Measurements from ENCODE around the gene FAM131A. TPM values are rescaled to one million over a fixed set of nuclear protein-coding genes. Genes with fewer than 3 reads are reported as not detected.

Gene FAM131A
- total RNA-seq, 2 experiments from 2014 or later = 3.7 to 3.8 TPM

GRCh38 chr3:184366619-184367289 is 29.4 kb downstream of the FAM131A start:
- H3K4me1 ChIP-seq (ENCODE audit: insufficient read depth, low read length, poor library complexity, severe bottlenecking) = peaks cover 19% of the 10 kb centered on the region
- peaks cover 19% of the 10 kb centered on the region; the same call in 1 of the 2 replicates for H3K79me2 ChIP-seq (ENCODE audit: insufficient read depth, low read depth, low read length)
- intact Hi-C loops (cut with micrococcal nuclease; ENCODE audit: unreplicated experiment) = no loop called here
- ChIA-PET CTCF (ENCODE audit: unreplicated experiment) (no interaction called here), POLR2A (no interaction called here)
- no peaks in the 10 kb centered on the region for H3K9me3 ChIP-seq (ENCODE audit: low read length)
- H3K9me2 ChIP-seq (ENCODE audit: insufficient read depth, low read length) = no peaks in the 10 kb centered on the region
- no peak overlapping the region for H2AFZ ChIP-seq (ENCODE audit: low read length)
- no peak overlapping the region for H3K4me3 ChIP-seq (ENCODE audit: low read depth, low read length, poor library complexity, severe bottlenecking)
- H3K27ac ChIP-seq (ENCODE audit: low read depth, low read length, poor library complexity, severe bottlenecking) = no peak overlapping the region
- H3K36me3 ChIP-seq (ENCODE audit: insufficient read depth, low read length) = peaks cover 52% of the 10 kb centered on the region
- H3K4me2 ChIP-seq (ENCODE audit: low read length) = no peak overlapping the region
- no peaks in the 10 kb centered on the region; the same call in 1 of the 2 replicates for H4K20me1 ChIP-seq (ENCODE audit: insufficient read depth, low read length)
- DNase-seq (ENCODE audit: low spot score) = no peak
- BruUV-seq (replicated peaks) = no TSS peak
- TF ChIP-seq CTCF (conservative IDR thresholded peaks at IDR 0.05; ENCODE audit: low read length) (no peak), EZH2phosphoT487 (IDR thresholded peaks at IDR 0.05; ENCODE audit: borderline replicate concordance, low read depth, low read length) (no peak)

- DNase-seq (ENCODE audit: low spot score) = no peak
- Histone ChIP-seq H3K4me1 (ENCODE audit: insufficient read depth, low read length, poor library complexity, severe bottlenecking) (peaks cover 19% of the 10 kb centered on the region), H3K4me2 (ENCODE audit: low read length) (no peak overlapping the region), H3K4me3 (ENCODE audit: low read depth, low read length, poor library complexity, severe bottlenecking) (no peak overlapping the region), H3K9me3 (ENCODE audit: low read length) (no peaks in the 10 kb centered on the region), H3K27ac (ENCODE audit: low read depth, low read length, poor library complexity, severe bottlenecking) (no peak overlapping the region), H3K79me2 (ENCODE audit: insufficient read depth, low read depth, low read length) (peaks cover 19% of the 10 kb centered on the region; the same call in 1 of the 2 replicates), H4K20me1 (ENCODE audit: insufficient read depth, low read length) (no peaks in the 10 kb centered on the region; the same call in 1 of the 2 replicates), H2AFZ (ENCODE audit: low read length) (no peak overlapping the region), H3K9me2 (ENCODE audit: insufficient read depth, low read length) (no peaks in the 10 kb centered on the region), H3K36me3 (ENCODE audit: insufficient read depth, low read length) (peaks cover 52% of the 10 kb centered on the region)
- intact Hi-C loops (cut with micrococcal nuclease; ENCODE audit: unreplicated experiment) = no loop called here
- no peak for TF ChIP-seq CTCF (conservative IDR thresholded peaks at IDR 0.05; ENCODE audit: low read length)
- TF ChIP-seq EZH2phosphoT487 (IDR thresholded peaks at IDR 0.05; ENCODE audit: borderline replicate concordance, low read depth, low read length) = no peak
- ChIA-PET POLR2A (no interaction called here), CTCF (ENCODE audit: unreplicated experiment) (no interaction called here)
- no TSS peak for BruUV-seq (replicated peaks)
Measured at GRCh38 chr3:184368116-184368515, 30.7 kb downstream of the FAM131A start.

GRCh38 chr3:184368586-184369183 is 31.3 kb downstream of the FAM131A start:
- POLR2A ChIA-PET = no interaction called here
- Histone ChIP-seq H2AFZ (ENCODE audit: low read length) (no peak overlapping the region), H3K79me2 (ENCODE audit: insufficient read depth, low read depth, low read length) (peaks cover 15% of the 10 kb centered on the region; the same call in 1 of the 2 replicates), H3K36me3 (ENCODE audit: insufficient read depth, low read length) (peaks cover 52% of the 10 kb centered on the region), H3K9me2 (ENCODE audit: insufficient read depth, low read length) (no peaks in the 10 kb centered on the region), H4K20me1 (ENCODE audit: insufficient read depth, low read length) (no peaks in the 10 kb centered on the region; the same call in 1 of the 2 replicates), H3K4me1 (ENCODE audit: insufficient read depth, low read length, poor library complexity, severe bottlenecking) (peaks cover 18% of the 10 kb centered on the region), H3K9me3 (ENCODE audit: low read length) (no peaks in the 10 kb centered on the region), H3K4me2 (ENCODE audit: low read length) (no peak overlapping the region), H3K27ac (ENCODE audit: low read depth, low read length, poor library complexity, severe bottlenecking) (no peak overlapping the region), H3K4me3 (ENCODE audit: low read depth, low read length, poor library complexity, severe bottlenecking) (no peak overlapping the region)
- CTCF ChIA-PET (ENCODE audit: unreplicated experiment) = interaction anchor here (0.5 kb wide), 1 partner anchor 26 kb away, joined by 3 read pairs; no protein-coding TSS in a partner anchor
- DNase-seq (ENCODE audit: low spot score) = no peak
- intact Hi-C loops (cut with micrococcal nuclease; ENCODE audit: unreplicated experiment) = no loop called here
- TF ChIP-seq CTCF (conservative IDR thresholded peaks at IDR 0.05; ENCODE audit: low read length) (no peak), EZH2phosphoT487 (IDR thresholded peaks at IDR 0.05; ENCODE audit: borderline replicate concordance, low read depth, low read length) (no peak)
- BruUV-seq (replicated peaks) = no TSS peak
